IMR-90 (cell line): ENCODE data around the gene ATP11A. TPM values are rescaled to one million over a fixed set of nuclear protein-coding genes. Genes with fewer than 3 reads are reported as not detected.

Experiments used
- ATAC-seq: fragments of 200-7000 bp; cut with Tn5 transposase; 2 replicates; pipeline ENCODE4 v1.9.1; 2020; ENCODE audit warnings: low read depth, mild to moderate bottlenecking, moderate library complexity
- BruUV-seq: library from RNA; stranded (reverse); fragments of 400-500 nt; replicated peaks from 2 replicates; lab custom pipeline; 2021; lab: Mats Ljungman, UMichigan
- CTCF ChIA-PET: fragments of 300-600 bp; formaldehyde crosslinking; extraction: SDS; loops from one replicate; lab custom pipeline; 2021; ENCODE audit warnings: antibody characterized with exemption; lab: Yijun Ruan, JAX
- POLR2A ChIA-PET: fragments of 300-600 bp; sonication (Branson Sonifier 250); formaldehyde crosslinking; loops from one replicate; lab custom pipeline; 2022; ENCODE audit warnings: antibody characterized with exemption; ENCODE audit not compliant: unreplicated experiment; lab: Charles Lee
- DNase-seq: peaks from one replicate; pipeline ENCODE4 v3.0.0; 2013
- H2AFZ ChIP-seq: replicated peaks from 2 replicates; pipeline ENCODE3; 2013; ENCODE audit warnings: low read length, mild to moderate bottlenecking; ENCODE audit not compliant: poor library complexity
- H2AK5ac ChIP-seq: 2 replicates; pipeline ENCODE4 v1.6.1; 2013; ENCODE audit warnings: low read depth, low read length, inconsistent platforms
- H2AK9ac ChIP-seq: replicated peaks from 2 replicates; pipeline ENCODE3; 2013; ENCODE audit warnings: mild to moderate bottlenecking, low read depth, low read length, moderate library complexity; ENCODE audit not compliant: poor library complexity
- H2BK120ac ChIP-seq: 2 replicates; pipeline ENCODE4 v1.6.1; 2013; ENCODE audit warnings: low read depth, low read length, inconsistent platforms
- H2BK15ac ChIP-seq: 3 replicates; pipeline ENCODE4 v1.6.1; 2013; ENCODE audit warnings: low read depth, low read length, inconsistent platforms
- H2BK20ac ChIP-seq: 2 replicates; pipeline ENCODE4 v1.6.1; 2013; ENCODE audit warnings: low read depth, mild to moderate bottlenecking, inconsistent platforms, low read length, moderate library complexity
- H2BK5ac ChIP-seq: 2 replicates; pipeline ENCODE4 v1.6.1; 2013; ENCODE audit warnings: mild to moderate bottlenecking, low read depth, low read length, inconsistent platforms; ENCODE audit not compliant: poor library complexity, severe bottlenecking
- H3K14ac ChIP-seq: replicated peaks from 2 replicates; pipeline ENCODE4 v1.6.1; 2013; ENCODE audit warnings: low read depth, low read length, inconsistent platforms
- H3K18ac ChIP-seq: 2 replicates; pipeline ENCODE4 v1.6.1; 2013; ENCODE audit warnings: low read depth, low read length, control low read depth
- H3K23ac ChIP-seq: 2 replicates; pipeline ENCODE4 v1.6.1; 2013; ENCODE audit warnings: low read depth, low read length, inconsistent platforms
- H3K27ac ChIP-seq: 2 replicates; pipeline ENCODE4 v1.5.1; 2013; ENCODE audit warnings: mild to moderate bottlenecking, control low read depth, low read length; ENCODE audit not compliant: insufficient read depth
- H3K27me3 ChIP-seq: 2 replicates; pipeline ENCODE4 v1.6.1; 2013; ENCODE audit warnings: low read length; ENCODE audit not compliant: control insufficient read depth, insufficient read depth
- H3K36me3 ChIP-seq: 2 replicates; pipeline ENCODE4 v1.6.1; 2013; ENCODE audit warnings: low read length, mixed read lengths; ENCODE audit not compliant: control insufficient read depth, insufficient read depth
- H3K4ac ChIP-seq: 2 replicates; pipeline ENCODE4 v1.6.1; 2013; ENCODE audit warnings: low read depth, low read length, inconsistent platforms
- H3K4me1 ChIP-seq: 2 replicates; pipeline ENCODE4 v1.6.1; 2013; ENCODE audit warnings: low read length, mixed read lengths; ENCODE audit not compliant: control insufficient read depth, insufficient read depth
- H3K4me2 ChIP-seq: 2 replicates; pipeline ENCODE4 v1.6.1; 2013; ENCODE audit warnings: low read depth, mild to moderate bottlenecking, control low read depth, low read length, moderate library complexity
- H3K4me3 ChIP-seq: 2 replicates; pipeline ENCODE4 v1.5.1; 2013; ENCODE audit warnings: low read depth, mild to moderate bottlenecking, control low read depth, low read length, moderate library complexity; ENCODE audit not compliant: insufficient read depth
- H3K56ac ChIP-seq: 2 replicates; pipeline ENCODE4 v1.6.1; 2013; ENCODE audit warnings: low read length, inconsistent platforms; ENCODE audit not compliant: insufficient read depth; ENCODE audit errors: extremely low read depth
- H3K79me1 ChIP-seq, 2 experiments: 2 replicates each; pipeline ENCODE4 v1.6.1; 2013; ENCODE audit warnings: low read length in 2 of 2, inconsistent platforms in 1 of 2, low read depth in 1 of 2
- H3K9ac ChIP-seq: 2 replicates; pipeline ENCODE4 v1.6.1; 2013; ENCODE audit warnings: low read depth, low read length, control low read depth
- H3K9me1 ChIP-seq: 2 replicates; pipeline ENCODE4 v1.6.1; 2013; ENCODE audit warnings: low read length, inconsistent platforms; ENCODE audit not compliant: insufficient read depth
- H3K9me3 ChIP-seq: 2 replicates; pipeline ENCODE4 v1.6.1; 2013; ENCODE audit warnings: low read length; ENCODE audit not compliant: control insufficient read depth, insufficient read depth
- H4K20me1 ChIP-seq: 2 replicates; pipeline ENCODE4 v1.6.1; 2013; ENCODE audit warnings: low read length, inconsistent platforms; ENCODE audit not compliant: insufficient read depth
- H4K5ac ChIP-seq: 2 replicates; pipeline ENCODE4 v1.6.1; 2013; ENCODE audit warnings: mild to moderate bottlenecking, low read depth, low read length, control low read depth
- H4K8ac ChIP-seq, 2 experiments: 2 replicates each; pipeline ENCODE4 v1.6.1; 2013; ENCODE audit warnings: low read depth in 2 of 2, low read length in 2 of 2, control low read depth in 1 of 2, inconsistent platforms in 1 of 2
- H4K91ac ChIP-seq: 2 replicates; pipeline ENCODE4 v1.6.1; 2013; ENCODE audit warnings: low read depth, low read length, inconsistent platforms; ENCODE audit not compliant: insufficient read depth
- BHLHE40 ChIP-seq: fragments of 150-350 bp; IDR thresholded peaks from 2 replicates; pipeline ENCODE4 v1.6.1; 2016; ENCODE audit warnings: mild to moderate bottlenecking, low read depth, low read length
- MAFK ChIP-seq: IDR thresholded peaks from 2 replicates; pipeline ENCODE4 v1.6.1; 2012; ENCODE audit warnings: low read depth, low read length, improper control_type of control experiment
- MAZ ChIP-seq: IDR thresholded peaks from 2 replicates; pipeline ENCODE4 v1.6.1; 2012; ENCODE audit warnings: low read depth, mild to moderate bottlenecking, low read length, improper control_type of control experiment, moderate library complexity, borderline replicate concordance
- MXI1 ChIP-seq: IDR thresholded peaks from 2 replicates; pipeline ENCODE4 v1.6.1; 2012; ENCODE audit warnings: low read depth, mild to moderate bottlenecking, low read length, moderate library complexity, borderline replicate concordance
- NFE2L2 ChIP-seq: fragments of 150-350 bp; IDR thresholded peaks from 2 replicates; pipeline ENCODE4 v1.6.1; 2016; ENCODE audit warnings: low read depth, mild to moderate bottlenecking, low read length
- POLR2A ChIP-seq: IDR thresholded peaks from 2 replicates; pipeline ENCODE4 v1.6.1; 2012; ENCODE audit warnings: mild to moderate bottlenecking, low read depth, low read length
- RCOR1 ChIP-seq: IDR thresholded peaks from 2 replicates; pipeline ENCODE4 v1.6.1; 2012; ENCODE audit warnings: mild to moderate bottlenecking, low read length, improper control_type of control experiment; ENCODE audit not compliant: insufficient replicate concordance
- SMC3 ChIP-seq: fragments of 150-350 bp; IDR thresholded peaks from 2 replicates; pipeline ENCODE4 v1.6.1; 2016; ENCODE audit warnings: low read depth, mild to moderate bottlenecking, antibody characterized with exemption, low read length, moderate library complexity
- WGBS, 2 experiments: methylation state at CpG; one replicate each; pipeline versions ENCODE4 v1.1.5 to v1.1.7; 2013; ENCODE audit warnings: missing lambda C conversion rate in 2 of 2; ENCODE audit not compliant: insufficient read length in 1 of 2; ENCODE audit errors: extremely low coverage in 2 of 2; 5-methylcytosine and 5-hydroxymethylcytosine counted together
- dilution Hi-C: fragments of 300-500 bp; cut with HindIII; formaldehyde crosslinking; loops from one replicate; pipeline ENCODE4 v1.14.3; 2018; ENCODE audit warnings: low sequenced_read_pairs; ENCODE audit not compliant: unreplicated experiment
- in situ Hi-C: fragments of 300-500 bp; cut with MboI; formaldehyde crosslinking; loops from 3 replicates; pipeline ENCODE4 v1.14.3; 2019; ENCODE audit warnings: low sequenced_read_pairs, inconsistent platforms, mixed read lengths
- intact Hi-C: fragments of 100-400 bp; cut with micrococcal nuclease; formaldehyde crosslinking; loops from 2 replicates; pipeline ENCODE4 v1.10.0; 2022
- polyA plus RNA-seq, 3 experiments: library from polyadenylated mRNA; depleted of rRNA; stranded (reverse); fragments of >200 nt; gene quantifications; 2 replicates each; pipeline ENCODE4 v1.2.3, GENCODE V29; 2012; ENCODE audit warnings: low replicate concordance in 1 of 3
- total RNA-seq: library from RNA; depleted of rRNA; stranded (reverse); fragments of >200 nt; gene quantifications from 2 replicates; pipeline ENCODE4 v1.2.3, GENCODE V29; 2012
- TF ChIP-seq, protein P1 (sequence below): fragments of 150-350 bp; IDR thresholded peaks from 2 replicates; pipeline ENCODE4 v1.6.1; 2017; ENCODE audit warnings: mild to moderate bottlenecking, antibody characterized with exemption, low read length, low read depth
- TF ChIP-seq, protein P2 (sequence below): conservative IDR thresholded peaks from 2 replicates; pipeline ENCODE4 v1.5.1; 2012; ENCODE audit warnings: mild to moderate bottlenecking, low read depth, low read length, improper control_type of control experiment

Gene ATP11A
- total and polyA plus RNA-seq, 2 of the 4 experiments (the other 2 are of a cell fraction), result 8.4 to 12.0 TPM

DNA sequence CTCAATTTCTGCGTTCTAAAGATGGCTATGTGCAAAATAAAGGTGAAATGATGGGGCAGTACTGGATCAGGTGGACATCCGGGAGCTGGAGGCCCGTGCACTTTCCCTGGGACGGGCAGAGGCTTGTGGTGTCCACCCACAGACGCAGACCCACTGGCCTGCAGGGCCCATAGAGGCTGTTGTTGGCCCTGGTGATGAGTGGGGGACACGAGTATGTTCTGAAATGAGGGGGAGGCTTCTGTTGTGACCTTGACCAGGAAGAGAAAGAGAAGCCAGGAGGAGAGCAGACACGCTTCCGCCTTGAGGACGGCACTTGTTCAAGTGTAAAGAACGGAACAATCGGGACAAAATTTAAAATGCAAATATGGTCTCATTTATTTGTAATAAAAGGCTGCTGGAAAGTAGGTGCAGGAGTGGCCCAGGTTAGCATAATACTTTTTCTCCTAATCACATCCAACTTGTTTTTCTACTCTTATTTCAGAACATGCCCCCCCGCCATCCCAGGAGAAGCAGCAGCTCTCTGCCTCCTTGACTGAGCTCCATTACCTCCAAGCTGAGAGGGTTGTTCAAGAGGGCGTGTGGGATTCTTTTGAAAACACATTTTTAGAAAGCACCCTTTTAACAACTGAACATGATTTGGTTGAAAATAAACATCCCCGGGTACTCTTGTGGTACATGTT, 27.1 kb downstream of the ATP11A start:
- intact Hi-C loops, result no loop called here
- no peak overlapping the region for H4K5ac ChIP-seq

More for the DNA sequence above, 27.1 kb downstream of the ATP11A start:
- Histone ChIP-seq H2AK5ac (no peak overlapping the region), H2BK5ac (no peak overlapping the region), H4K8ac (no peak overlapping the region), H2BK15ac (no peak overlapping the region), H2BK20ac (no peak overlapping the region), H3K14ac (no peak overlapping the region), H3K23ac (no peak overlapping the region), H2AK9ac (no peak overlapping the region), H3K4me1 (peaks cover 14% of the 10 kb centered on the region), H3K36me3 (no peaks in the 10 kb centered on the region), H4K91ac (no peak overlapping the region), H3K56ac (no peak overlapping the region), H3K27me3 (no peaks in the 10 kb centered on the region), H3K9me1 (peaks cover 11% of the 10 kb centered on the region), H3K4me2 (no peak overlapping the region), H3K4me3 (no peak overlapping the region), H2AFZ (no peak overlapping the region), H3K27ac (no peak overlapping the region), H3K79me1 (peaks cover 16 to 27% of the 10 kb centered on the region in 2 experiments), H3K18ac (no peak overlapping the region), H2BK120ac (no peak overlapping the region), H3K4ac (no peak overlapping the region), H3K9ac (no peak overlapping the region), H3K9me3 (peaks cover 5% of the 10 kb centered on the region), H4K20me1 (peaks cover 10% of the 10 kb centered on the region)
- POLR2A ChIA-PET, result no interaction called here
- no CpG with 5 or more reads among the region's 14 CpGs for WGBS, 2 experiments
- TF ChIP-seq RCOR1, result no peak
- TF ChIP-seq, protein P1, sequence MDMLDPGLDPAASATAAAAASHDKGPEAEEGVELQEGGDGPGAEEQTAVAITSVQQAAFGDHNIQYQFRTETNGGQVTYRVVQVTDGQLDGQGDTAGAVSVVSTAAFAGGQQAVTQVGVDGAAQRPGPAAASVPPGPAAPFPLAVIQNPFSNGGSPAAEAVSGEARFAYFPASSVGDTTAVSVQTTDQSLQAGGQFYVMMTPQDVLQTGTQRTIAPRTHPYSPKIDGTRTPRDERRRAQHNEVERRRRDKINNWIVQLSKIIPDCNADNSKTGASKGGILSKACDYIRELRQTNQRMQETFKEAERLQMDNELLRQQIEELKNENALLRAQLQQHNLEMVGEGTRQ, result no peak
- TF ChIP-seq, protein P2, sequence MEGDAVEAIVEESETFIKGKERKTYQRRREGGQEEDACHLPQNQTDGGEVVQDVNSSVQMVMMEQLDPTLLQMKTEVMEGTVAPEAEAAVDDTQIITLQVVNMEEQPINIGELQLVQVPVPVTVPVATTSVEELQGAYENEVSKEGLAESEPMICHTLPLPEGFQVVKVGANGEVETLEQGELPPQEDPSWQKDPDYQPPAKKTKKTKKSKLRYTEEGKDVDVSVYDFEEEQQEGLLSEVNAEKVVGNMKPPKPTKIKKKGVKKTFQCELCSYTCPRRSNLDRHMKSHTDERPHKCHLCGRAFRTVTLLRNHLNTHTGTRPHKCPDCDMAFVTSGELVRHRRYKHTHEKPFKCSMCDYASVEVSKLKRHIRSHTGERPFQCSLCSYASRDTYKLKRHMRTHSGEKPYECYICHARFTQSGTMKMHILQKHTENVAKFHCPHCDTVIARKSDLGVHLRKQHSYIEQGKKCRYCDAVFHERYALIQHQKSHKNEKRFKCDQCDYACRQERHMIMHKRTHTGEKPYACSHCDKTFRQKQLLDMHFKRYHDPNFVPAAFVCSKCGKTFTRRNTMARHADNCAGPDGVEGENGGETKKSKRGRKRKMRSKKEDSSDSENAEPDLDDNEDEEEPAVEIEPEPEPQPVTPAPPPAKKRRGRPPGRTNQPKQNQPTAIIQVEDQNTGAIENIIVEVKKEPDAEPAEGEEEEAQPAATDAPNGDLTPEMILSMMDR, result no peak
- no peak for TF ChIP-seq POLR2A
- TF ChIP-seq MAZ, result no peak
- TF ChIP-seq NFE2L2, result no peak
- TF ChIP-seq MXI1, result no peak
- no peak for TF ChIP-seq MAFK
- no peak for TF ChIP-seq SMC3
- no peak for TF ChIP-seq BHLHE40
- in situ Hi-C loops (no loop called here), dilution Hi-C loops (no loop called here)
- CTCF ChIA-PET, result no interaction called here
- ATAC-seq (no peak), DNase-seq (no peak)
- BruUV-seq, result no TSS peak
